SU-DHL-6 (cell line): ENCODE measurements around the gene MUC5AC.
"Not testable (repeated sequence)": the region's sequence is repeated elsewhere in the genome, so short reads cannot be mapped to it uniquely, and the experiment has no call there.

Source experiments
- EZH2phosphoT487 ChIP-seq: fragments of 200-600 bp; sonication (generic), shearing (Covaris generic); conservative IDR thresholded peaks from 2 replicates; pipeline ENCODE4 v1.6.1; 2018; ENCODE audit warnings: mild to moderate bottlenecking, antibody characterized with exemption, low read length, moderate library complexity, mixed read lengths
- TF ChIP-seq, protein P1 (sequence below): fragments of 200-600 bp; sonication (generic); IDR thresholded peaks from one replicate; pipeline ENCODE4 v1.5.1; 2017; ENCODE audit warnings: antibody characterized with exemption, mild to moderate bottlenecking, low read length, moderate library complexity; ENCODE audit not compliant: insufficient read depth, poor library complexity, severe bottlenecking

DNA sequence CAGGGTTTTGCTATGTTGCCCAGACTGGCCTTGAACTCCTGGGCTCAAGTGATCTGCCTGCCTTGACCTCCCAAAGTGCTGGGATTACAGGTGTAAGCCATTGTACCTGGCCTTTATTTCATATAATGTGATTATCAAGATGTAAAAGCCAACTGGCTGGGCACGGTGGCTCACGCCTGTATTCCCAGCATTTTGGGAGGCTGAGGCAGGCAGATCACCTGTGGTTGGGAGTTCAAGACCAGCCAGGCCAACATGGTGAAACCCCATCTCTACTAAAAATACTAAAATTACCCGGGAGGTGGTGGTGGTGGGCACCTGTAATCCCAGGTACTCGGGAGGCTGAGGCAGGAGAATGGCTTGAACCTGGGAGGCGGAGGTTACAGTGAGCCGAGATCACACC lies 42.5 kb upstream of the MUC5AC start:
- TF ChIP-seq, protein P1, sequence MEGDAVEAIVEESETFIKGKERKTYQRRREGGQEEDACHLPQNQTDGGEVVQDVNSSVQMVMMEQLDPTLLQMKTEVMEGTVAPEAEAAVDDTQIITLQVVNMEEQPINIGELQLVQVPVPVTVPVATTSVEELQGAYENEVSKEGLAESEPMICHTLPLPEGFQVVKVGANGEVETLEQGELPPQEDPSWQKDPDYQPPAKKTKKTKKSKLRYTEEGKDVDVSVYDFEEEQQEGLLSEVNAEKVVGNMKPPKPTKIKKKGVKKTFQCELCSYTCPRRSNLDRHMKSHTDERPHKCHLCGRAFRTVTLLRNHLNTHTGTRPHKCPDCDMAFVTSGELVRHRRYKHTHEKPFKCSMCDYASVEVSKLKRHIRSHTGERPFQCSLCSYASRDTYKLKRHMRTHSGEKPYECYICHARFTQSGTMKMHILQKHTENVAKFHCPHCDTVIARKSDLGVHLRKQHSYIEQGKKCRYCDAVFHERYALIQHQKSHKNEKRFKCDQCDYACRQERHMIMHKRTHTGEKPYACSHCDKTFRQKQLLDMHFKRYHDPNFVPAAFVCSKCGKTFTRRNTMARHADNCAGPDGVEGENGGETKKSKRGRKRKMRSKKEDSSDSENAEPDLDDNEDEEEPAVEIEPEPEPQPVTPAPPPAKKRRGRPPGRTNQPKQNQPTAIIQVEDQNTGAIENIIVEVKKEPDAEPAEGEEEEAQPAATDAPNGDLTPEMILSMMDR: not testable (repeated sequence)
- TF ChIP-seq EZH2phosphoT487: not testable (repeated sequence)
